Measurements from ENCODE around the gene USP4.
A peak's percentile ranks its signal among the peaks of the same experiment; 100 is the strongest.
"Not testable (repeated sequence)": the region's sequence is repeated elsewhere in the genome, so short reads cannot be mapped to it uniquely, and the experiment has no call there.

USP4 gene

GRCh38 chr3:49244581-49245205 lies 95.2 kb downstream of the USP4 start:
- no peak overlapping the region for H3K4me3 ChIP-seq (ENCODE audit: low read depth, low read length, poor library complexity, severe bottlenecking)
- no peak overlapping the region for H3K4me2 ChIP-seq (ENCODE audit: low read length)
- H3K9ac ChIP-seq (ENCODE audit: low read length) = no peak overlapping the region
- no peak overlapping the region for H2AFZ ChIP-seq (ENCODE audit: low read length)
- TF ChIP-seq EZH2 (IDR thresholded peaks at IDR 0.05; ENCODE audit: borderline replicate concordance, low read length) (no peak), CTCF (IDR thresholded peaks at IDR 0.05; ENCODE audit: low read length) (peak; percentile 26; the same call in 1 of the 2 replicates)
- H3K27me3 ChIP-seq (ENCODE audit: insufficient read depth, low read length) = no peaks in the 10 kb centered on the region
- H3K79me2 ChIP-seq (ENCODE audit: insufficient read depth, low read length) = no peaks in the 10 kb centered on the region
- no peaks in the 10 kb centered on the region for H3F3A ChIP-seq (ENCODE audit: insufficient read depth, low read length)
- H3K9me2 ChIP-seq (ENCODE audit: low read depth, low read length) = no peaks in the 10 kb centered on the region
- H3K36me3 ChIP-seq (ENCODE audit: insufficient read depth, low read length) = no peaks in the 10 kb centered on the region
- H3K27ac ChIP-seq (ENCODE audit: low read depth, low read length, poor library complexity, severe bottlenecking) = no peak overlapping the region
- no peaks in the 10 kb centered on the region for H3K4me1 ChIP-seq (ENCODE audit: insufficient read depth, low read length, severe bottlenecking)
- no peaks in the 10 kb centered on the region for H4K20me1 ChIP-seq (ENCODE audit: insufficient read depth, low read length)
- no peaks in the 10 kb centered on the region for H3K9me3 ChIP-seq (ENCODE audit: low read length)

GRCh38 chr3:49240091-49240490 lies 99.8 kb downstream of the USP4 start:
- H3K27me3 ChIP-seq (ENCODE audit: insufficient read depth, low read length); H3K36me3 ChIP-seq (ENCODE audit: insufficient read depth, low read length); H2AFZ ChIP-seq (ENCODE audit: low read length); H3F3A ChIP-seq (ENCODE audit: insufficient read depth, low read length); H3K79me2 ChIP-seq (ENCODE audit: insufficient read depth, low read length); H3K4me1 ChIP-seq (ENCODE audit: insufficient read depth, low read length, severe bottlenecking); H3K9me3 ChIP-seq (ENCODE audit: low read length); H3K9ac ChIP-seq (ENCODE audit: low read length); H3K4me2 ChIP-seq (ENCODE audit: low read length); H4K20me1 ChIP-seq (ENCODE audit: insufficient read depth, low read length); H3K27ac ChIP-seq (ENCODE audit: low read depth, low read length, poor library complexity, severe bottlenecking); H3K9me2 ChIP-seq (ENCODE audit: low read depth, low read length); H3K4me3 ChIP-seq (ENCODE audit: low read depth, low read length, poor library complexity, severe bottlenecking): not testable (repeated sequence)

- Histone ChIP-seq H3K4me1 (ENCODE audit: insufficient read depth, low read length, severe bottlenecking) (no peaks in the 10 kb centered on the region), H3K9me2 (ENCODE audit: low read depth, low read length) (no peaks in the 10 kb centered on the region), H3K27ac (ENCODE audit: low read depth, low read length, poor library complexity, severe bottlenecking) (no peak overlapping the region)
These were observed 101.4 kb downstream of the USP4 start for GRCh38 chr3:49238274-49239127.

More at GRCh38 chr3:49238274-49239127, 101.4 kb downstream of the USP4 start:
- H4K20me1 ChIP-seq (ENCODE audit: insufficient read depth, low read length) = no peaks in the 10 kb centered on the region
- no peak overlapping the region for H3K4me2 ChIP-seq (ENCODE audit: low read length)
- no peak for TF ChIP-seq EZH2 (IDR thresholded peaks at IDR 0.05; ENCODE audit: borderline replicate concordance, low read length)
- no peak for TF ChIP-seq CTCF (IDR thresholded peaks at IDR 0.05; ENCODE audit: low read length)
- no peaks in the 10 kb centered on the region for H3F3A ChIP-seq (ENCODE audit: insufficient read depth, low read length)
- no peak overlapping the region for H3K4me3 ChIP-seq (ENCODE audit: low read depth, low read length, poor library complexity, severe bottlenecking)
- H3K79me2 ChIP-seq (ENCODE audit: insufficient read depth, low read length) = no peaks in the 10 kb centered on the region
- H3K36me3 ChIP-seq (ENCODE audit: insufficient read depth, low read length) = no peaks in the 10 kb centered on the region
- H3K27me3 ChIP-seq (ENCODE audit: insufficient read depth, low read length) = no peaks in the 10 kb centered on the region
- H3K9me3 ChIP-seq (ENCODE audit: low read length) = peaks cover 14% of the 10 kb centered on the region; the same call in 1 of the 2 replicates
- H3K9ac ChIP-seq (ENCODE audit: low read length) = no peak overlapping the region
- no peak overlapping the region for H2AFZ ChIP-seq (ENCODE audit: low read length)
